T-cell (primary cell): Measurements from ENCODE around the gene NUP54. TPM values are rescaled to one million over a fixed set of nuclear protein-coding genes. Genes with fewer than 3 reads are reported as not detected.

Experiments used
- ATAC-seq, 4 experiments: fragments of 200-7000 bp in 3 of 4; fragments of 150-1000 bp in 1 of 4; cut with Tn5 transposase; replicated peaks in 1 of 4; 1 replicate in 3 of 4; 2 replicates in 1 of 4; pipeline ENCODE4 v1.10.0; 2021; ENCODE audit warnings: moderate library complexity in 3 of 4, mild to moderate bottlenecking in 2 of 4, moderate number of reproducible peaks in 1 of 4
- CTCF ChIA-PET, 2 donors: fragments of 300-600 bp; sonication (Branson Sonifier 250); formaldehyde crosslinking; loops; one replicate each; lab custom pipeline; 2022; ENCODE audit warnings: antibody characterized with exemption in 2 of 2; lab: Charles Lee
- POLR2A ChIA-PET, 2 donors: fragments of 300-600 bp; sonication (Branson Sonifier 250); formaldehyde crosslinking; loops; one replicate each; lab custom pipeline; 2022; ENCODE audit warnings: antibody characterized with exemption in 2 of 2; lab: Charles Lee
- DNase-seq, 35 experiments: peaks; one replicate each; pipeline versions ENCODE4 v3.0.0 to v3.0.0-alpha.2; 2013 to 2023
- H3K27ac ChIP-seq: one replicate; pipeline ENCODE4 v1.5.1; 2013; ENCODE audit warnings: low read length
- H3K27me3 ChIP-seq, 2 experiments: replicated peaks in 1 of 2; 1 replicate in 1 of 2; 2 replicates in 1 of 2; pipeline versions ENCODE4 v1.6.1 to v1.7.0; 2013; ENCODE audit warnings: low read length in 1 of 2, mixed read lengths in 1 of 2; ENCODE audit not compliant: control insufficient read depth in 2 of 2, insufficient read depth in 2 of 2; ENCODE audit errors: extremely low read depth in 1 of 2
- H3K36me3 ChIP-seq, 2 donors: 1 replicate in 1 of 2; 2 replicates in 1 of 2; pipeline versions ENCODE4 v1.6.1 to v1.7.0; 2013; ENCODE audit warnings: low read length in 1 of 2; ENCODE audit not compliant: control insufficient read depth in 2 of 2, insufficient read depth in 1 of 2; ENCODE audit errors: extremely low read depth in 1 of 2
- H3K4me1 ChIP-seq, 2 experiments: 1 replicate in 1 of 2; 2 replicates in 1 of 2; pipeline versions ENCODE4 v1.6.1 to v1.7.0; 2013; ENCODE audit warnings: low read length in 2 of 2, mixed read lengths in 1 of 2; ENCODE audit not compliant: insufficient read depth in 2 of 2, control insufficient read depth in 1 of 2; ENCODE audit errors: extremely low read depth in 1 of 2
- H3K4me3 ChIP-seq, 2 donors: 1 replicate in 1 of 2; 2 replicates in 1 of 2; pipeline versions ENCODE4 v1.5.1 to v1.7.0; 2013; ENCODE audit warnings: mild to moderate bottlenecking in 2 of 2, low read length in 1 of 2, moderate library complexity in 1 of 2; ENCODE audit not compliant: control insufficient read depth in 1 of 2; ENCODE audit errors: extremely low read depth in 1 of 2
- H3K9me3 ChIP-seq: 2 replicates; pipeline ENCODE4 v1.7.0; 2013
- H3K27ac Mint-ChIP-seq, 2 donors: one replicate each; pipeline ENCODE4 v1.8.0; 2020 to 2021; ENCODE audit warnings: mild to moderate bottlenecking in 2 of 2, mixed read lengths in 2 of 2
- H3K27me3 Mint-ChIP-seq, 2 donors: one replicate each; pipeline ENCODE4 v1.8.0; 2021 to 2022; ENCODE audit warnings: mixed read lengths in 2 of 2
- H3K36me3 Mint-ChIP-seq: one replicate; pipeline ENCODE4 v1.8.0; 2021; ENCODE audit warnings: mixed read lengths
- H3K4me1 Mint-ChIP-seq, 3 donors: one replicate each; pipeline ENCODE4 v1.8.0; 2020 to 2022; ENCODE audit warnings: mixed read lengths in 3 of 3, mild to moderate bottlenecking in 1 of 3
- H3K4me3 Mint-ChIP-seq, 3 donors: one replicate each; pipeline ENCODE4 v1.8.0; 2020 to 2022; ENCODE audit warnings: mild to moderate bottlenecking in 3 of 3, mixed read lengths in 3 of 3, moderate library complexity in 3 of 3
- H3K9me3 Mint-ChIP-seq, 3 donors: one replicate each; pipeline ENCODE4 v1.8.0; 2020 to 2022; ENCODE audit warnings: mixed read lengths in 3 of 3
- WGBS: methylation state at CpG from one replicate; pipeline ENCODE4 v1.1.5; 2013; ENCODE audit warnings: missing lambda C conversion rate; ENCODE audit not compliant: insufficient coverage; 5-methylcytosine and 5-hydroxymethylcytosine counted together
- total RNA-seq, 35 experiments: library from RNA in 6 of 35; stranded (reverse) in 6 of 35; fragments of 120-200 nt in 1 of 35; gene quantifications; one replicate each; pipeline versions ENCODE4 v1.2.1 to v1.2.4 and lab custom pipeline; 2013 to 2026

The NUP54 gene
- total RNA-seq, 5 donors from 2014 or later (not counting 1 experiment from before 2014, with no cell fraction given): 39.5 to 88.9 (median 48.3) TPM

DNA sequence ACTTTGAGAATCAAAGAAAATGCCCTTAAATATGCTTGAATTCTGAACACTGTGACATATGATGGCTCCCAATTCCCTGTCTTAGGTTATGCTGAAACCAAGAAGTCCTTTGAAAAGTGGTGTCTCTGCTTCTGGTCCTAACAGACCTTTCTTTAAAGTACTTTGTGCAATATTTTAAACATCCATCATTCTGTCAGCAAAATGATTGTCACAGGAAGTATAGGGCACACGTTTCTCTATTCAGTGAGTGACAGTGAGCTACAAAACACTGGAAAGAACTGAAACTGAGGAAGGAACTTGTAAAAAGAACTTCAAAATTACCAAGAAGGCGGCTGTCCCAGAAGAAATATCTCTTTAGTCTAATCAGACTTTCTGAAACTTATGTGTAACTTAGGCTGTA, 12.2 kb upstream of the NUP54 start:
- no peak for ATAC-seq
- no peaks in the 10 kb centered on the region for H3K9me3 ChIP-seq
- Mint-ChIP-seq H3K27ac (peak overlapping the region in 1 of 2 donors; percentile 9), H3K36me3 (peaks cover 42% of the 10 kb centered on the region), H3K27me3 (no peaks in the 10 kb centered on the region), H3K9me3 (peaks cover 0 to 2% (median 0%) of the 10 kb centered on the region in 3 donors), H3K4me1 (no peaks in the 10 kb centered on the region), H3K4me3 (no peak overlapping the region)
- POLR2A ChIA-PET: no interaction called here
- no peaks in the 10 kb centered on the region for H3K27me3 ChIP-seq
- DNase-seq: no peak
- no peak overlapping the region for H3K4me3 ChIP-seq
- H3K36me3 ChIP-seq: peaks cover 0 to 25% of the 10 kb centered on the region in 2 donors
- H3K4me1 ChIP-seq: no peaks in the 10 kb centered on the region
- no peak overlapping the region for H3K27ac ChIP-seq
- CTCF ChIA-PET: interaction anchor here in 1 of 2 donors (0.5 kb wide), 1 partner anchor 396 kb away, joined by 4 read pairs; no protein-coding TSS in a partner anchor
- no CpG with 5 or more reads among the region's 2 CpGs for WGBS

DNA sequence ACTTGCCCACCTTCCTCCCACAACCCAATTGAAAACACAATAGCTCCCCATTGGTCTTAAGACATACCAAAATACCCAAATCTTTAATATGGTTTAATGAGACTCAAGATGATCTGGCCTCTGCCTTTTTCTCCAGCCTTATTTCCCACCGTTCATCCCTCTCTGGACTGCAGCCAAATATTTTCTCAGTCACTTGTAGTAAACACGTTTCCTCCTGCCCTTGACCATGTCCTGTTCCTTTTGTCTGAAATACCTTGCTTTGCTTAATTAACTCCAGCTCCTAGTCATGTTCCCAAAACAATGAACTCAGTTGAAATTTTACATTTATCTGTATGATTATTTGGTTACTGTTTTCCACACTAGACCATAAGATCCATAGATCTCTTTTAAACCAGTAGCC, 8.4 kb upstream of the NUP54 start:
- no peaks in the 10 kb centered on the region for H3K4me1 Mint-ChIP-seq
- ATAC-seq (no peak), DNase-seq (no peak)
- CTCF ChIA-PET: no interaction called here
- Histone ChIP-seq H3K27ac (no peak overlapping the region), H3K36me3 (peaks cover 0 to 4% of the 10 kb centered on the region in 2 donors), H3K27me3 (no peaks in the 10 kb centered on the region), H3K4me3 (no peak overlapping the region), H3K9me3 (no peaks in the 10 kb centered on the region), H3K4me1 (no peaks in the 10 kb centered on the region)
- H3K9me3 Mint-ChIP-seq: peaks cover 6 to 7% (median 6%) of the 10 kb centered on the region in 3 donors
- H3K36me3 Mint-ChIP-seq: peaks cover 26% of the 10 kb centered on the region
- no peak overlapping the region for H3K4me3 Mint-ChIP-seq
- H3K27ac Mint-ChIP-seq: no peak overlapping the region
- POLR2A ChIA-PET: no interaction called here
- WGBS: 75% methylated on average over 2 of the region's 2 CpGs
- H3K27me3 Mint-ChIP-seq: no peaks in the 10 kb centered on the region

DNA sequence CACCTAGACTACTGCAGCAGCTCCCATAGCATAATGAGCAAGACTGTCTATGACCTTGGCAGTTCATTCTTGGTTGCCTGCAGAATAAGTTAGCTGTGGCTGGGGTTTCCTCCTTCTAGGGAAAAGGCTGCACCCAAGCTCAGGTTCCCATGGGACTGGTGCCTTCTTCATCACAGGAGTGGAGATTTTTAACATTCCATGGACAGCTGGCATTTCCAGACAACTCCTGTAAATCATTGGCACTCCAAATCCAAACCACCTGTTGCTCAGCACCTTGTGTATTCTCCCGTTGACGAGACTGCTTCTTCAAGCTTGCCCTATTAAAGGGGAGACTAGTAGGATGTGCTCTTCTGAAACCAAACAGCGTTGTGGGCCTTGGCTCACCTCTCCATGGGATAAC, 7.8 kb upstream of the NUP54 start:
- Histone ChIP-seq H3K27me3 (no peaks in the 10 kb centered on the region), H3K36me3 (no peaks in the 10 kb centered on the region), H3K9me3 (no peaks in the 10 kb centered on the region), H3K4me1 (no peaks in the 10 kb centered on the region), H3K4me3 (no peak overlapping the region), H3K27ac (no peak overlapping the region)
- ChIA-PET CTCF (interaction anchor here in 1 of 2 donors (0.6 to 0.9 kb wide), 2 partner anchors 24 to 34 kb away, joined by 3 read pairs; no protein-coding TSS in a partner anchor), POLR2A (no interaction called here)
- H3K27me3 Mint-ChIP-seq: no peaks in the 10 kb centered on the region
- DNase-seq (no peak), ATAC-seq (no peak)
- H3K36me3 Mint-ChIP-seq: peaks cover 20% of the 10 kb centered on the region
- no peak overlapping the region for H3K4me3 Mint-ChIP-seq
- H3K27ac Mint-ChIP-seq: no peak overlapping the region
- H3K9me3 Mint-ChIP-seq: peaks cover 6 to 7% (median 6%) of the 10 kb centered on the region in 3 donors
- no peaks in the 10 kb centered on the region for H3K4me1 Mint-ChIP-seq
- WGBS: 75% methylated on average over 1 of the region's 3 CpGs

DNA sequence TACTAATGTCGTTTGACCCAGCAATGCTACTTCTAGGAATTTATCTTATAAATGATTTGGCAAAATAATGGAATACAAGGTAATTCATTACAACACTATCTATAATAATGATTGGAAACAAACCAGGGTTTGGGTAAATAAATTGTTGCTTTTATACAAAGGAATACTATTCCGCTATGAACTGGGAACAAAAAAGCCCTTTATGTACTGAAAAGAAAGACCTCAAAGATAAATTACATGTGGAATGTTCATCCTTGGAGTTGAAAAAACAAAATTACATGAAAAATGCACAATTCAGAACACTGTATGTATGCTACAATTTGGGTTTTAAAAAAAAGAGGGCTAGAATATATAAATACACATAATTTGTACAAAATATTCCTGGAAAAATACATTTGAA, 5.2 kb upstream of the NUP54 start:
- Mint-ChIP-seq H3K27ac (no peak overlapping the region), H3K36me3 (peaks cover 5% of the 10 kb centered on the region), H3K4me3 (no peak overlapping the region), H3K27me3 (no peaks in the 10 kb centered on the region), H3K4me1 (peaks cover 13 to 19% (median 16%) of the 10 kb centered on the region in 3 donors), H3K9me3 (peaks cover 6 to 7% (median 6%) of the 10 kb centered on the region in 3 donors)
- Histone ChIP-seq H3K27me3 (no peaks in the 10 kb centered on the region), H3K36me3 (no peaks in the 10 kb centered on the region), H3K9me3 (no peaks in the 10 kb centered on the region), H3K4me3 (no peak overlapping the region), H3K27ac (no peak overlapping the region), H3K4me1 (peaks cover 4 to 8% of the 10 kb centered on the region in 2 experiments)
- no peak for DNase-seq
- no CpG with 5 or more reads among the region's 2 CpGs for WGBS
- ATAC-seq: no peak
- POLR2A ChIA-PET: interaction anchor here in 1 of 2 donors (0.6 kb wide), 1 partner anchor 392 kb away, joined by 15 read pairs; no protein-coding TSS in a partner anchor
- CTCF ChIA-PET: no interaction called here

DNA sequence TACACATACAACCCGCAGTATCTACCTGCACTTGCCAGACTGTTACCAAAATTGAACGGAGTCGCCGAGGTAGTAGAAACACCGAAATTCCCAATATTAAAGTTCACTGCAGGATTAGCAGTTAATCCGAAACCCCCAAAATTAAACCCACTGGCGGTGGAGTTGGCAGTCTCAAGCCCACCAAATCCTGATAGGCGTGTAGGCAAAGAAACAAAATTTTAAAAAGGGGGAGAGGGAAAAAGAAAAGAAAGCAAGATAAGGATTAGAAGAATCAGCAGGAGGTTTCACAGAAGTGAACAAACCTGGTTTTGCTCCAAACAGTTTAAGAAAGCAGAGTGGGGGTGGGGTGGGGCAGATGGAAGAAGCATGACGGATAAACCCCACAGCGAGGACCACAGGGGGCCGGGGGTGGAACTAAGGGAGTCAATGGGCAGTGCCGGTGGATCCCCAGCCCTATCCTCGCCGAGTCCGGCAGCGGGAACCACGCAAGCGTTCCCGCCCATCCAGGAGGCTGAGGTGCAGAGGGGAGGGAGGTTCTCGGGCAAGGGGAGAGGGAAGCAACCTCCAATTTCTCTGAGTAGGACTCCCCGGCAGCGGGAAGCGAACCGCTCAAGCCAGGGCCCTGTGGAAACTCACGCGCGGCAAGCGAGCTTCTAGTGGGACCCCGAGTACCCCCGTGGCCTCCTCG, 599 bp downstream of the NUP54 start:
- H3K9me3 Mint-ChIP-seq: no peaks in the 10 kb centered on the region
- POLR2A ChIA-PET: interaction anchor here in 1 of 2 donors (0.6 to 0.8 kb wide), 2 partner anchors 65 to 157 kb away, joined by 3 read pairs; partner anchors contain the start of gene SCARB2
- H3K36me3 Mint-ChIP-seq: peaks cover 9% of the 10 kb centered on the region
- Histone ChIP-seq H3K9me3 (no peaks in the 10 kb centered on the region), H3K36me3 (peaks cover 0 to 14% of the 10 kb centered on the region in 2 donors), H3K4me1 (peaks cover 18 to 27% of the 10 kb centered on the region in 2 experiments), H3K27me3 (no peaks in the 10 kb centered on the region), H3K4me3 (peak overlapping the region; percentile 81 to 98), H3K27ac (peak overlapping the region; percentile 87)
- DNase-seq: peak in 19 of 35 experiments; percentile 0 to 16 (median 5)
- H3K27ac Mint-ChIP-seq: peak overlapping the region; percentile 93 to 98
- CTCF ChIA-PET: interaction anchor here (0.7 to 1.3 kb wide), 5 partner anchors 32 to 423 kb away, joined by 3 to 5 read pairs (median 3); partner anchors contain the start of genes SDAD1 (in 1 of the 2) and USO1 (in 1 of the 2)
- H3K27me3 Mint-ChIP-seq: no peaks in the 10 kb centered on the region
- ATAC-seq: peak in 3 of 4 experiments; percentile 25 to 29 (median 28)
- H3K4me3 Mint-ChIP-seq: peak overlapping the region; percentile 90 to 97 (median 95)
- WGBS: 1% methylated on average over 23 of the region's 31 CpGs
- H3K4me1 Mint-ChIP-seq: peaks cover 46 to 56% (median 50%) of the 10 kb centered on the region in 3 donors

DNA sequence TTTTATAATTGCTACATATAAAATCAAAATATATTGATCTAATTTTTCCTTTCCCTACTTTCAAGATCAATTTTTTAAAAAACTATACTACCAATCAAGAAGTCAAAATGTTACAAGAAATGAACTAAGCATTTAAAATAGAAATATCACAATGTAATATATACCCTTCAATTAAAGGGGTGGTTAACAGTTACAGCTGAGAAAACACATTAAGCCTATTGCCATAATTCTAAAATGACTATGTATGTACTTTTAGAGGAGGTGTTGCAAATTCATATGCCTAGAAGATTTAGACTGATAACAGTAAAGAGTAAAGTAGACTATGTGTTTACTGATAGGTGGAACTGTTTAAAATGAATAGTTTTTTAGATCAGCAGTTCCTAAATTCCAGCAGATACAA, 3.7 kb downstream of the NUP54 start:
- Mint-ChIP-seq H3K4me3 (no peak overlapping the region), H3K36me3 (peaks cover 33% of the 10 kb centered on the region), H3K27me3 (no peaks in the 10 kb centered on the region), H3K4me1 (peaks cover 56 to 71% (median 59%) of the 10 kb centered on the region in 3 donors), H3K9me3 (no peaks in the 10 kb centered on the region), H3K27ac (no peak overlapping the region)
- Histone ChIP-seq H3K36me3 (peaks cover 0 to 36% of the 10 kb centered on the region in 2 donors), H3K4me1 (peaks cover 18 to 27% of the 10 kb centered on the region in 2 experiments), H3K9me3 (no peaks in the 10 kb centered on the region), H3K27me3 (no peaks in the 10 kb centered on the region), H3K4me3 (no peak overlapping the region), H3K27ac (no peak overlapping the region)
- DNase-seq: no peak
- ChIA-PET CTCF (no interaction called here), POLR2A (interaction anchor here in 1 of 2 donors (0.6 kb wide), 1 partner anchor 72 kb away, joined by 3 read pairs; no protein-coding TSS in a partner anchor)
- ATAC-seq: no peak
